GM12872 (cell line): ENCODE results near the gene LAMTOR5.

ENCODE experiments used
- CTCF ChIP-seq: IDR thresholded peaks from 3 replicates; pipeline ENCODE4 v1.5.1; 2011; ENCODE audit warnings: low read depth, mild to moderate bottlenecking, low read length, moderate library complexity; ENCODE audit not compliant: insufficient read depth

Gene LAMTOR5

GRCh38 chr1:110434946-110435345, 27.5 kb upstream of the LAMTOR5 start:
- TF ChIP-seq CTCF = no peak

DNA sequence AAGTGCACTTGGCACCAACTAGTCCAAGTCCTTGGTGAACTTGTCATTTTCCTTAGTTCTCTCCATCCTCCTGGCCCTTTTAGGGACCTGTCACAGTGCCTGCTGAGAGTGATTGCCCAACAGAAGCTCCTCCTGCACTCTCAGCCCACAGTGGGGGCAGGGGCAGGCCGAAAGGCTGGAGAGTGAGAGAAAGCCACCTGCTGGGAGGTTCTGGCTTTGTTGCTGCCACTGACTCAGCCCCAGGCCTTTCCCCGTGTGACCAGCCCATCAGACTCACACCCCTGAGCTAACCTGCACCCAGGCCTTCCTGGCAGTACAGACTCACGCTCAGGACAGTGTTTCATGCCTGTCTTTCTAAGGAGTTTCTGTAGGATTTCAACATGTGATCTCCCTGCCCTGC, 26.3 kb upstream of the LAMTOR5 start:
- TF ChIP-seq CTCF = no peak

GRCh38 chr1:110433213-110433612, 25.7 kb upstream of the LAMTOR5 start:
- no peak for TF ChIP-seq CTCF

GRCh38 chr1:110430901-110431300, 23.4 kb upstream of the LAMTOR5 start:
- no peak for TF ChIP-seq CTCF

GRCh38 chr1:110430366-110430765, 22.9 kb upstream of the LAMTOR5 start:
- TF ChIP-seq CTCF = no peak

DNA sequence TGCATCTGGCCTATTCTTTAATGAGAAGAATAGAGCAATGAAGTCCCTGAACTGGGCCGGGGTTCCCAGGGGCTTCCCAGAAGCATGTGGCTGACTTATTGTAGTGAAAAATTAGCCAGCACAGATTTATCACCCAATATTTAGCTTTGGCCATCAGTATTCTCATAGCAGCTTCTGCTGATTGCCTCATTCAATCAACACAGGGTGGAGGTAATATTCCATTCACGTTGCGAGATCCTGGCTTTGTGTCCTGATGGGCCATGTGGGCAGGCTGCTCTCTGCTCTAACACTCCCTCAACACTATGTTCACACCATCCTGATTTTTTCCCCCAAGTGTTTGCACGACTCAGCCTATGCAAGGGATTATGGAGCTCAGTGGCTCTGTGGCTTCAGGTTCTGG, 21.5 kb upstream of the LAMTOR5 start:
- TF ChIP-seq CTCF = no peak

DNA sequence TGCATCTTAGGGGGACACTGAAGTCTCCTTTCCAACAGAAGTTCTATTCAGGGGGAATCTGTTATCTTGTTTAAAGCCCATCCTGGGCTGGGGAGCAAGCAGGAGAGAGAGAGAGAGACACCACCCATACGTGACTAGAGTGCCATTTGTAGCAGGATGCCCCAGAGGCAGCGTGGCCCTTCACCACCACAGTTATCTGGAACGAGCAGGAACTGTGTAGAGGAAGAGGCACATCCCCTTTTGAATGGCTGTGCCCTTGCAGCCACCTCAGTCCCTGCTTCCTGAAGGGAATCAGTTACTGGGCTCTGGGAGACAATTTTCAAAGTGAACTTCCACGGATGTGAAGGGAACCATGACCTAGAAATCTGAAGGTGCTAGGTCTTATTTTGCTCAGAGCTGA, 19.4 kb upstream of the LAMTOR5 start:
- no peak for TF ChIP-seq CTCF
